Activated naive CD4-positive, alpha-beta T cell treated with anti-CD3 and anti-CD28 coated beads, Interleukin-2, amount 10 ng/mL, durations not matched to agents 7 days and 5 days (primary cell): Measurements from ENCODE around the gene TMEM135.
"Not testable (repeated sequence)": the region's sequence is repeated elsewhere in the genome, so short reads cannot be mapped to it uniquely, and the experiment has no call there.

Source experiments
- CTCF ChIA-PET: fragments of 350-600 bp; sonication (Branson Sonifier 250); formaldehyde crosslinking; loops from one replicate; lab custom pipeline; 2021; ENCODE audit warnings: antibody characterized with exemption; lab: Charles Lee
- DNase-seq: peaks from one replicate; pipeline ENCODE4 v3.0.0-alpha.2; 2020
- H3K27ac Mint-ChIP-seq: one replicate; pipeline ENCODE4 v1.8.0; 2021; ENCODE audit warnings: mild to moderate bottlenecking, moderate library complexity, mixed read lengths
- H3K27me3 Mint-ChIP-seq: one replicate; pipeline ENCODE4 v1.8.0; 2021; ENCODE audit warnings: mild to moderate bottlenecking, mixed read lengths
- H3K36me3 Mint-ChIP-seq: one replicate; pipeline ENCODE4 v1.8.0; 2021; ENCODE audit warnings: mixed read lengths
- H3K4me1 Mint-ChIP-seq: one replicate; pipeline ENCODE4 v1.8.0; 2021; ENCODE audit warnings: mixed read lengths
- H3K4me3 Mint-ChIP-seq: one replicate; pipeline ENCODE4 v1.8.0; 2021; ENCODE audit warnings: mild to moderate bottlenecking, moderate library complexity, mixed read lengths
- H3K9me3 Mint-ChIP-seq: one replicate; pipeline ENCODE4 v1.8.0; 2021; ENCODE audit warnings: mixed read lengths

Gene TMEM135

DNA sequence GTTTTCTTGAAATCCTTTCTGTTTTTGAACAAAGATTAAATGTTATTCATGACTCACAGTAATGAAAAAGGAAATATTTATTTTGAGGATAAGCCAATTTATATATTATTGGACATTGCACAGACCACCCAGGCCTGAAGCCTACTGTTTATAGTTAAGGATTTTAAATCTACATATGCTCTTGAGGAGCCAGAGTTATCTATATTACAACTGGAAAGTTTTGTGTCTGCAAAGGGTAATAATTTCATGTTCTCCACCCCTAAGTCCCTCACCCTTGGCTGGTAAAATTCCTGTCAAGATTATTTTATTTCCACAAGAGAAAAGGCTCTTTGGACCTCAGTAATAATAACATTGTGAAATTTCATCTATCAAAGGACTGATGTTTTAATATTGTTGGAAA, 228.2 kb downstream of the TMEM135 start:
- Mint-ChIP-seq H3K36me3 (no peaks in the 10 kb centered on the region), H3K4me3 (no peak overlapping the region), H3K4me1 (no peaks in the 10 kb centered on the region), H3K9me3 (no peaks in the 10 kb centered on the region), H3K27me3 (no peaks in the 10 kb centered on the region), H3K27ac (no peak overlapping the region)
- DNase-seq = no peak
- CTCF ChIA-PET = no interaction called here

DNA sequence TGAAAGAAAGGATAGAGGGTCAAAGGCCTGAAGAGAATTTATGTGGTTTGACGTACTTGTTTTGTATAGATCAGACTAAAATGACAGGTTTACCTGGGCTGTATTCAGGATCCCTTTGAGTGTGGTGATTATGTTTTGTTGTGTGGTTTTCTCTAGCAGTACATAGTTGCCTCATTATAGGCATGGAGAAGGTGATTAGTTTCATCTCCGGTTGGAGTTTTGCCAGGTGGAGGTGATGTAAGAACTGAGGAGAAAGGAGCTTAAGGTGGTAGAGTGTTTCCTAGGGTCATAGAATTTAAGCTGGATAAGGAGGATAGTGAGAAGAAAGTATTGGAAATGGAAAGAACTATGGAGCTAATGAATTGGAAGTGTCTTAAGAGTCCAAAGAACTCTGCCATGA, 229.0 kb downstream of the TMEM135 start:
- DNase-seq = no peak
- H3K4me3 Mint-ChIP-seq = no peak overlapping the region
- H3K9me3 Mint-ChIP-seq = no peaks in the 10 kb centered on the region
- CTCF ChIA-PET = no interaction called here
- no peak overlapping the region for H3K27ac Mint-ChIP-seq
- H3K36me3 Mint-ChIP-seq = no peaks in the 10 kb centered on the region
- H3K27me3 Mint-ChIP-seq = no peaks in the 10 kb centered on the region
- no peaks in the 10 kb centered on the region for H3K4me1 Mint-ChIP-seq

DNA sequence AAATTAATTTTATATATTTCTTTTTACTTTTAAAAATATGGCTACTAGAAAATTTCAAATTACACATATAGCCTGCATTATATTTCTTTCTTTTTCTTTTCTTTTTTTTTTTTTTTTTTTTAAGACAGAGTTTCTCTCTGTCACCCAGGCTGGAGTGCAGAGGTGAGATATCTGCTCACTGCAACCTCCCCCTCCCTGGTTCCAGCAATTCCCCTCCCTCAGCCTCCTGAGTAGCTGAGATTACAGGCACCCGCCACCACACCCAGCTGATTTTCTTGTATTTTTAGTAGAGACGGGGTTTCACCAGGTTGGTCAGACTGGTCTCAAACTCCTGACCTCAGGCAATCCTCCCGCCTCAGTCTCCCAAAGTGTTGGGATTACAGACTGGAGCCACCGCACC, 234.2 kb downstream of the TMEM135 start:
- not testable (repeated sequence) for H3K36me3 Mint-ChIP-seq, H3K27me3 Mint-ChIP-seq, H3K27ac Mint-ChIP-seq, H3K4me3 Mint-ChIP-seq, H3K9me3 Mint-ChIP-seq, H3K4me1 Mint-ChIP-seq, DNase-seq
- CTCF ChIA-PET = interaction anchor here (1.0 kb wide), 1 partner anchor 17 kb away, joined by 3 read pairs; no protein-coding TSS in a partner anchor

DNA sequence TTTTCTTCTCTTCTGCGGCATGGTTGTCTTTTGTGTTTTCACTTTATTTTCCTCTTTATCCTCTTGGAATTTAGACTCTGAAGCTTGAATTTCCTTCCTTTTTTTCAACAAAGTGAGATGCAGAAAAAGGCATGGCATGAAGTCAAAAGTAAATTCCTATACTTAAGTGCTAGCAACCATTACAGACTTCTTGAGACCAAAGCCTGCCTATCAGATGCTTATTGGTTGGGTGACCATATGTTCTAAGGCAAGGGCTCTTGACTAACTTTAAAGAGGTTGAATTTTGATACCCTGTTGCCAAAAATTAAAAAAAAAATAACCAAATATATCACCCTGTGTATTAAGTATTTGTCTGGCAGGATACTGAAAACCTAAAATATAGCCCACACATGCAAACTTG, 237.4 kb downstream of the TMEM135 start:
- Mint-ChIP-seq H3K36me3 (no peaks in the 10 kb centered on the region), H3K4me3 (no peak overlapping the region), H3K9me3 (no peaks in the 10 kb centered on the region), H3K27me3 (no peaks in the 10 kb centered on the region), H3K27ac (no peak overlapping the region), H3K4me1 (no peaks in the 10 kb centered on the region)
- no peak for DNase-seq
- CTCF ChIA-PET = no interaction called here

DNA sequence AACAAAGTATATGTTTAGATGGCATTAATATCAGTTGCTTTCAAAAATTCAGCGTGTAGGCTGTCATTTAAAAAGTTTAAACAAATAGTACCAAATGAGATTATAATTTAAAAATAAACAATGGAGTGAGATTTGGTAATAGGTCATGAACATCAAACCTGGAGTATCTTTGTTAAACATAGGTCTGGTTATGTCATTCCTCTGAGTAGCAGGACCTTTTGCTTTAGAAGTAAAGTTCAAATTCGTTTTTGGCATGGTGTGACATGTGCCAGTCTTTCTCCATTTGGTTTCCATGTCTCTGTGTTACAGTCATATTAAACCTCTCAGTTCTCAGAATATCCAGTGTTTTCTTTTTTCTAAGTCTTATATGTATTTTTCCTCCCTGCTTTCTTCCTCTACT, 242.4 kb downstream of the TMEM135 start:
- Mint-ChIP-seq H3K36me3 (no peaks in the 10 kb centered on the region), H3K27me3 (no peaks in the 10 kb centered on the region), H3K27ac (no peak overlapping the region), H3K4me3 (no peak overlapping the region), H3K9me3 (no peaks in the 10 kb centered on the region), H3K4me1 (no peaks in the 10 kb centered on the region)
- CTCF ChIA-PET = no interaction called here
- DNase-seq = no peak

DNA sequence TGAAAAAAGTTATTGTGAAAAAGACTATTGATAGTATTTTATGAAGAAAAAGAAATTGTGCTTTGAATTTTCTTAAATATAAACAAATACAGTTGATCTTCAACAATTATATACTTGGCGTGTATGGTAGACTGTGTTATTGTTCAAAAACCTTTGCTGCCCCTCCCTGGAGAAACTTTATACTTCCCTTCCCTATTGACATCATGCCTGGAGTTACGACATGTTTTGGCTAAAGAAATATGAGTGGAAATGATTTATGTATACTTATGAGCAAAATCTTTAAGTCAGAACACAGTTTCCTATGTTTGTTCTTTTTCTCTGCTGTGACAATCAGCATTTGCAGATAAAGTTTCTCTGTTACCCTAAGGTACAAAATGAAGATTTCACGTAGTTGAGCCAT, 243.8 kb downstream of the TMEM135 start:
- Mint-ChIP-seq H3K36me3 (peaks cover 3% of the 10 kb centered on the region), H3K27me3 (no peaks in the 10 kb centered on the region), H3K4me1 (no peaks in the 10 kb centered on the region), H3K27ac (no peak overlapping the region), H3K4me3 (no peak overlapping the region), H3K9me3 (peaks cover 2% of the 10 kb centered on the region)
- CTCF ChIA-PET = no interaction called here
- no peak for DNase-seq

DNA sequence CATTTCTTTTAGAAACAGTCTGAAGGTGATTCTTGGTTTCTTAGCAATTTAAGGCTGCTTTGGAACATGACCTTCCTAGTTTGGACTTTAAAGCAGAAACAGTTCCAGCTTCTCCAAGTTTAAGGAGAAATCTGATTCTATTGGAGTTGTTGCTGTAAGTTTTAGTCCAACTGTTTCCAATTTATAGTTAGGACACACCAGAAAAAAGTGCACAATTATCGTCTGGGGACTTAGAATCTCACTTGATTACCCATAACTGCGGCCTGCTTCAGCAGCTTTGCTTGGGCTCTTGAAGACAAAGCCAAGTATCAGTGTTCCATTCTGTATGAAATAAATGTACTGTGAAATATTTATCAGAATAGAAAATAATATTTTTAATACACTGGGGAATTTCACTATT, 246.6 kb downstream of the TMEM135 start:
- no peak overlapping the region for H3K27ac Mint-ChIP-seq
- no peaks in the 10 kb centered on the region for H3K27me3 Mint-ChIP-seq
- peaks cover 2% of the 10 kb centered on the region for H3K9me3 Mint-ChIP-seq
- H3K36me3 Mint-ChIP-seq = peaks cover 3% of the 10 kb centered on the region
- no peaks in the 10 kb centered on the region for H3K4me1 Mint-ChIP-seq
- no peak for DNase-seq
- no peak overlapping the region for H3K4me3 Mint-ChIP-seq
- CTCF ChIA-PET = no interaction called here

DNA sequence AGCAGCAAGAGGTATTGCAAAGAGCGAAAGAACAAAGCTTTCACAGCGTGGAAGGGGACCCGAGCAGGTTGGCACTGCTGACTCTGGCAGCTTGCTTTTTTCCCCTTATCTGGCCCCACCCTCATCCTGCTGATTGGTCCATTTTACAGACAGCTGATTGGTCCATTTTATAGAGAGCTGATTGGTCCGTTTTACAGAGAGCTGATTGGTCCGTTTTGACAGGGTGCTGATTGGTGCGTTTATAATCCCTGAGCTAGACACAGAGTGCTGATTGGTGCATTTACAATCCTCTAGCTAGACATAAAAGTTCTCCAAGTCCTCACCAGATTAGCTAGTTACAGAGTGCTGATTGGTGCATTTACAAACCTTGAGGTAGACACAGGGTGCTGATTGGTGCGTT, 247.9 kb downstream of the TMEM135 start:
- DNase-seq, H3K36me3 Mint-ChIP-seq, H3K4me3 Mint-ChIP-seq, H3K27ac Mint-ChIP-seq, H3K9me3 Mint-ChIP-seq, H3K27me3 Mint-ChIP-seq, H3K4me1 Mint-ChIP-seq: not testable (repeated sequence)
- CTCF ChIA-PET = interaction anchor here (1.0 to 1.6 kb wide), 4 partner anchors 13 to 346 kb away, joined by 3 to 4 read pairs (median 4); no protein-coding TSS in a partner anchor

DNA sequence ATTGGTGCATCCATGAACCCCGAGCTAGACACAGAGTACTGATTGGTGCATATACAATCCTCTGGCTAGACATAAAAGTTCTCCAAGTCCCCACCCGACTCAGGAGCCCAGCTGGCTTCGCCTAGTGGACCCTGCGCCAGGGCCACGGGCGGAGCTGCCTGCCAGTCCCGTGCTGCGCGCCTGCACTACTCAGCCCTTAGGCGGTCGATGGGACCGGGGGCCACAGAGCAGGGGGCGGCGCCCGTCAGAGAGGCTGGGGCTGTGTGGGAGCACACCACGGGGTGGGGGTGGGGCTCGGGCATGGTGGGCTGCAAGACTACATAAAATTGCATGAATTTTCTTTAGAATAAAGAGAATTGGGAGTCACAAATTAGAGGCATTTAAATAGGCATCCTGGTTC, 248.6 kb downstream of the TMEM135 start:
- DNase-seq = no peak
- Mint-ChIP-seq H3K9me3 (peaks cover 2% of the 10 kb centered on the region), H3K4me3 (no peak overlapping the region), H3K36me3 (peaks cover 3% of the 10 kb centered on the region), H3K4me1 (no peaks in the 10 kb centered on the region), H3K27me3 (no peaks in the 10 kb centered on the region), H3K27ac (no peak overlapping the region)
- CTCF ChIA-PET = interaction anchor here (1.1 to 1.6 kb wide), 2 partner anchors 13 to 347 kb away, joined by 3 to 4 read pairs; no protein-coding TSS in a partner anchor

DNA sequence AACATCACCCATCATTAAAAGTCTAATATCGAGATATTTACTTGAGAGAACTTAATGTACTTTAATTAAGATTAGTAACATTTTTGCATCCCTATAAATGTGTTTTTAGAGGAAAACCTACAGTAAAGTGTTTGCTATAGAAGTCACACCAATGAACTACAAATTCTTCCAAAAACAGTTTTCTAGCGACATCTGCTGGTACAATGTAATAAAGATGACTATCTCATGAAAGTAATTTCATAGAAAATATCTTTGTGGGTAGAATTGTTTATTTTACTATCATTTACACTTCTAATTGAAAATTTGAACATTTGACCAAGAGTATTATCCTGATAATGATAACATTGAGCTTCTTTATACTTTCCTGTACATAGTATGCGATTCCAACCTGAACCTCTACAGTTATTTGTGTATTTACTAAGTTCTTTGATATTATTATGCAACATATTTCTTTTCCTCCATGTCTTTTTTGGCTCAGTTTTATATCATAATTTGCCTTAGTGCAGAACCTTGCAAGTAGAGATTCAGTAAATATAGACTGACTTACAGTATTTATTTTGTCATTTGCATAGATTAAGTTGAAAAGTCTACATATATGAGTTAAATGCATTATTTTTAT, 252.7 kb downstream of the TMEM135 start:
- Mint-ChIP-seq H3K4me3 (no peak overlapping the region), H3K27ac (no peak overlapping the region), H3K4me1 (no peaks in the 10 kb centered on the region), H3K36me3 (peaks cover 2% of the 10 kb centered on the region), H3K27me3 (no peaks in the 10 kb centered on the region), H3K9me3 (peaks cover under 1% of the 10 kb centered on the region)
- CTCF ChIA-PET = interaction anchor here (0.7 to 2.7 kb wide), 10 partner anchors 11 to 355 kb away, joined by 3 to 21 read pairs (median 4); partner anchors contain the start of gene TMEM135
- DNase-seq = no peak

DNA sequence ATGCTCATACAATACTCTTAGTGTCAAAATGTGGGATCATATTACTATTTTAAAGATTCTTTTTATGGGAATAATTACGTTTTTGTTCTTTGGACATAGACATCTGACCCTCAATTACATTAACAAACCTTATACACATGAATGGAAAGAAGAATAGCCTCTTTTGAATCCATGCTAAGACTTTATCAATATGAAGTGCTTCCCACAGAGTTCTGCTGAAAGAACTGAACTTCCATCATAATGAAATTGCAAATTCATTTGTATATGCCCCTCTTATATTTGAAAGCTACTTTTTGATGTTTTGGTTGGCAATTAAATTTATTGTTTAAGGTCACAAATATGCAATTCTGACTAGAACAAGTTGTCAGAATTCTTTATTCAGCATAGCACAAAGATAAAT, 254.9 kb downstream of the TMEM135 start:
- Mint-ChIP-seq H3K27ac (no peak overlapping the region), H3K27me3 (no peaks in the 10 kb centered on the region), H3K4me3 (no peak overlapping the region), H3K4me1 (no peaks in the 10 kb centered on the region), H3K9me3 (no peaks in the 10 kb centered on the region), H3K36me3 (no peaks in the 10 kb centered on the region)
- DNase-seq = no peak
- CTCF ChIA-PET = interaction anchor here (1.0 kb wide), 1 partner anchor 354 kb away, joined by 3 read pairs; no protein-coding TSS in a partner anchor

DNA sequence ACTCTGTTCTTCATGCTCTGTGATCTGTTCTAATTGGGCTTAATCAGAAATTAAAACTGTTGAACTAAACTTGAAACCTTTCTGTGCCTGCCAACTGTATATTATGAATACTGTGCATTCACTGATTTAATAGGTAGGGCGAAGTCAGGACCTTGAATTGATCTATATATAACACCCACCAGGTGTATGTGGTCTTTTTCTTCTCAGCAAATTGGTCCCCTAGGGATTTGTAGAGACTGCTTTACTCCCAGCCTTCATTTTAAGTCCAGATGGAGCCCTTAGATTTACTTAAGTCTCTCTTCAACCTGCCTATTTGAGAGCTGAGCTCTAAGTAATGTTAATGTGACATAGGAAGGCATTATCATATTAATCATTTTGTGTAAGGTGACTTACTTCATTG, 257.5 kb downstream of the TMEM135 start:
- Mint-ChIP-seq H3K4me3 (no peak overlapping the region), H3K27ac (no peak overlapping the region), H3K36me3 (no peaks in the 10 kb centered on the region), H3K27me3 (no peaks in the 10 kb centered on the region), H3K4me1 (peaks cover 7% of the 10 kb centered on the region), H3K9me3 (no peaks in the 10 kb centered on the region)
- DNase-seq = no peak
- CTCF ChIA-PET = interaction anchor here (0.6 kb wide), 1 partner anchor 455 kb away, joined by 3 read pairs; no protein-coding TSS in a partner anchor

DNA sequence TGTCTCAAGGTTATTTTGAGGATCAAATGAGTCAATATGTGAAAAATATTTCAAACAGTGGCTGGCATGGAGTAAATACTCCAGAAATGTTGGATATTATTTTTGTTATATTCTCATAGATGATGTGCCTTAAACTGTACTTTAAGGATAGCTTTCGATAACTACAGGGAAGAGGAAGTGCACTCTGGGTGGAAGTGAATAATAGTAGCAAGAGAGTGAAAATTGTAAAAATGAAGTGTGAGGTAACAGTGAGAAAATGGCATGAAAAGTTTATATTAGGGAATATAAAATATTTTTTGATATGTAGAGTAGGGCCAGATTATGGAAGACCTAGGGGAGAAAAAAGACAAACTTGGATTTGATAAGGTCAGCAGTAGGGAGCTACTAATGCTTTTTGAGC, 258.9 kb downstream of the TMEM135 start:
- no peaks in the 10 kb centered on the region for H3K36me3 Mint-ChIP-seq
- CTCF ChIA-PET = no interaction called here
- H3K27me3 Mint-ChIP-seq = no peaks in the 10 kb centered on the region
- peaks cover 7% of the 10 kb centered on the region for H3K4me1 Mint-ChIP-seq
- H3K9me3 Mint-ChIP-seq = no peaks in the 10 kb centered on the region
- H3K27ac Mint-ChIP-seq = no peak overlapping the region
- H3K4me3 Mint-ChIP-seq = no peak overlapping the region
- DNase-seq = no peak

DNA sequence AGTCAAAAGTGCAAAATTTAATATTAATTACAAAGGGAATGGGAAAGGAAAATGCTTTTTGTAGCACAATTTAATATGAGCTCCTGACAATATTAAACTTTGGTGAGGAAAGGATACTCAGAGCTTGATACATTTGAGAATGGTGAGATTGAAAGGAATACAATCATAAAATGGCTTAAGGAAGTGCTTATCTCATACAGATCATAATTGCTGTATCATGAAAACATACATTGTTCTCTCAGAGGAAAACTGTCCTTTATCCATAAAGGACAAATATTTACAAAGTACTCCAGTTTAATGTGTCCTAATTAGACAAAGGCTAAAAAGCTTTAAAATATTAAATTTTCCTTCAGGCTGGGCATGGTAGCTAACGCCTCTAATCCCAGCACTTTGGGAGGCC, 260.4 kb downstream of the TMEM135 start:
- Mint-ChIP-seq H3K27ac (no peak overlapping the region), H3K27me3 (no peaks in the 10 kb centered on the region), H3K4me3 (no peak overlapping the region), H3K9me3 (no peaks in the 10 kb centered on the region), H3K36me3 (no peaks in the 10 kb centered on the region), H3K4me1 (peaks cover 7% of the 10 kb centered on the region)
- CTCF ChIA-PET = no interaction called here
- DNase-seq = no peak

DNA sequence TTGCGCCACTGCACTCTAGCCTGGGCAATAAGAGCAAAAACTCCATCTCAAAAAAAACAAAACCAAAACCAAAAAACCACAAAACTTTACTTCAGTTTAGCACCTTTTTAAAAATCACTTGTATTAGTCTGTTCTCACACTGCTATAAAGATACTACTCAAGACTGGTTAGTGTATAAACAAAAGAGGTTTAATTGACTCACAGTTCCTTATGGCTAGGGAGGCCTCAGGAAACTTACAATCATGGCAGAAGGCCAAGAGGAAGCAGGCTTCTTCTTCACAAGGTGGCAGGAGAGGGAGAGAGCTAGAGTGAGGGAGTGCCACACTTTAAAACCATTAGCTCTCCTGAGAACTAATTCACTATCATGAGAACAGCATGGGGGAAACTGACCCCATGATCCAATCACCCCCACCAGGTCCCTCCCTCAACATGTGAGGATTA, 261.3 kb downstream of the TMEM135 start:
- H3K4me3 Mint-ChIP-seq = no peak overlapping the region
- DNase-seq = no peak
- no peak overlapping the region for H3K27ac Mint-ChIP-seq
- CTCF ChIA-PET = interaction anchor here (1.0 kb wide), 1 partner anchor 10 kb away, joined by 3 read pairs; no protein-coding TSS in a partner anchor
- H3K9me3 Mint-ChIP-seq = no peaks in the 10 kb centered on the region
- H3K36me3 Mint-ChIP-seq = peaks cover 2% of the 10 kb centered on the region
- no peaks in the 10 kb centered on the region for H3K27me3 Mint-ChIP-seq
- H3K4me1 Mint-ChIP-seq = peaks cover 7% of the 10 kb centered on the region
